Adrenal gland (tissue), 5 donors: Measurements from ENCODE around the gene PLD1.

ENCODE experiments used
- POLR2A ChIP-seq, 2 donors: fragments of 450-650 bp; IDR thresholded peaks; one replicate each; pipeline ENCODE4 v1.6.1; 2017; ENCODE audit warnings: antibody characterized with exemption in 2 of 2, mild to moderate bottlenecking in 2 of 2, moderate library complexity in 1 of 2
- TF ChIP-seq, protein P1 (sequence below), 6 experiments: fragments of 450-650 bp in 4 of 6; fragments of 200-600 bp in 2 of 6; sonication (generic) in 1 of 6; IDR thresholded peaks; 1 replicate in 5 of 6; 2 replicates in 1 of 6; pipeline versions ENCODE4 v1.5.1 to v1.8.0; 2016 to 2021; ENCODE audit warnings: antibody characterized with exemption in 6 of 6, mild to moderate bottlenecking in 2 of 6, moderate library complexity in 1 of 6
- donor health status: DM: no; HTN: no; CAD: no.

DNA sequence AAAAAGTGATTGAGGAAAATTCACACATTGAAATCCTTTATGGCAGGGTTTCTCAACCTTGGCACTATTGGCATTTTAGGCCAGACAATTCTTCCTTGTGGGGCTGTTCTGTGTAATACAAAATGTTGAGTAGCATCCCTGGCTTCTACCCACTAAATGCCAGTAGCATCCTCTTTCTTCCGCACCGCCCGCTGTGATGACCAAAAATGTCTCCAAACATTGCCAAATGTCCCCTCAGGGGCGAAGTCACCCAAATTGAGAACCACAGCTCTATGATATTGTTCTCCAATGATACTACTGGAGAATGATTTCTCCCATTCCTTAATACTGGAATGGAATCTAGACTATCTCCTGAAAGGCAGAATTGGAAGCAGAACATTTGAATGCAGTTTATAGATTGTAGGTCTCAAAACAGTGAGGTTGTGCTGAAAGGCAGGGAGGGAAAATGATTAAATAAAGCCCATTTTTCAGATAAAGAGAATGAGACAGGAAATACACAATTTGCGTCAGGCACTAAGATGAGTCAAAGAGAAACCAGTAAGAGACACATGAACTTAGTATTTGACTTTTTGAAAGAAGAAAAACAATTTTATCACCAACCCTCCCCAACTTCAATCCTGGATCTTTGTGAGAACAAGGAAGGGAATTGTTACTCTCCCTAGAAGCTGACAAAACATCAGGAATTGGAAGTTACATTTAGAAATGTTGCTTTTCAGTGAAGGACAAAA is 248.5 kb downstream of the PLD1 start:
- TF ChIP-seq, protein P1, sequence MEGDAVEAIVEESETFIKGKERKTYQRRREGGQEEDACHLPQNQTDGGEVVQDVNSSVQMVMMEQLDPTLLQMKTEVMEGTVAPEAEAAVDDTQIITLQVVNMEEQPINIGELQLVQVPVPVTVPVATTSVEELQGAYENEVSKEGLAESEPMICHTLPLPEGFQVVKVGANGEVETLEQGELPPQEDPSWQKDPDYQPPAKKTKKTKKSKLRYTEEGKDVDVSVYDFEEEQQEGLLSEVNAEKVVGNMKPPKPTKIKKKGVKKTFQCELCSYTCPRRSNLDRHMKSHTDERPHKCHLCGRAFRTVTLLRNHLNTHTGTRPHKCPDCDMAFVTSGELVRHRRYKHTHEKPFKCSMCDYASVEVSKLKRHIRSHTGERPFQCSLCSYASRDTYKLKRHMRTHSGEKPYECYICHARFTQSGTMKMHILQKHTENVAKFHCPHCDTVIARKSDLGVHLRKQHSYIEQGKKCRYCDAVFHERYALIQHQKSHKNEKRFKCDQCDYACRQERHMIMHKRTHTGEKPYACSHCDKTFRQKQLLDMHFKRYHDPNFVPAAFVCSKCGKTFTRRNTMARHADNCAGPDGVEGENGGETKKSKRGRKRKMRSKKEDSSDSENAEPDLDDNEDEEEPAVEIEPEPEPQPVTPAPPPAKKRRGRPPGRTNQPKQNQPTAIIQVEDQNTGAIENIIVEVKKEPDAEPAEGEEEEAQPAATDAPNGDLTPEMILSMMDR (IDR thresholded peaks at IDR 0.05): no peak
- no peak for TF ChIP-seq POLR2A (IDR thresholded peaks at IDR 0.05)
